Ectodermal cell (in vitro differentiated cells): ENCODE data around the gene GPC5. TPM values are rescaled to one million over a fixed set of nuclear protein-coding genes. Genes with fewer than 3 reads are reported as not detected.
"Not testable (repeated sequence)": the region's sequence is repeated elsewhere in the genome, so short reads cannot be mapped to it uniquely, and the experiment has no call there.

Experiments used
- H3K27ac ChIP-seq: 2 replicates; pipeline ENCODE4 v1.7.0; 2013; ENCODE audit warnings: mild to moderate bottlenecking, low read depth, low read length; ENCODE audit not compliant: insufficient read depth, poor library complexity, severe bottlenecking
- H3K27me3 ChIP-seq: 2 replicates; pipeline ENCODE4 v1.7.0; 2013; ENCODE audit warnings: mild to moderate bottlenecking, low read length; ENCODE audit not compliant: insufficient read depth, control insufficient read depth, poor library complexity, severe bottlenecking
- H3K36me3 ChIP-seq: one replicate; pipeline ENCODE4 v1.7.0; 2013; ENCODE audit warnings: low read length; ENCODE audit not compliant: control insufficient read depth, insufficient read depth
- H3K4me1 ChIP-seq: one replicate; pipeline ENCODE4 v1.7.0; 2013; ENCODE audit warnings: low read length; ENCODE audit not compliant: control insufficient read depth, insufficient read depth
- H3K4me3 ChIP-seq: 2 replicates; pipeline ENCODE4 v1.7.0; 2013; ENCODE audit warnings: low read depth, low read length, control low read depth; ENCODE audit not compliant: insufficient read depth
- H3K9me3 ChIP-seq: 2 replicates; pipeline ENCODE4 v1.7.0; 2013; ENCODE audit warnings: mild to moderate bottlenecking, low read length, moderate library complexity; ENCODE audit not compliant: control insufficient read depth
- WGBS, 2 experiments: methylation state at CpG; one replicate each; pipeline ENCODE4 v1.1.7; 2013; ENCODE audit warnings: missing lambda C conversion rate in 2 of 2; 5-methylcytosine and 5-hydroxymethylcytosine counted together
- polyA plus RNA-seq, 4 experiments: library from polyadenylated mRNA; stranded (reverse); fragments of 50-300 nt; gene quantifications; one replicate each; pipeline ENCODE4 v1.2.3, GENCODE V29; 2013

GPC5 gene
- 0.83 TPM for polyA plus RNA-seq (2013, experiment 1 of 4)
- 0.68 TPM for polyA plus RNA-seq (2013, experiment 2 of 4)
- polyA plus RNA-seq (2013, experiment 3 of 4): 0.75 TPM
- 0.89 TPM for polyA plus RNA-seq (2013, experiment 4 of 4)

DNA sequence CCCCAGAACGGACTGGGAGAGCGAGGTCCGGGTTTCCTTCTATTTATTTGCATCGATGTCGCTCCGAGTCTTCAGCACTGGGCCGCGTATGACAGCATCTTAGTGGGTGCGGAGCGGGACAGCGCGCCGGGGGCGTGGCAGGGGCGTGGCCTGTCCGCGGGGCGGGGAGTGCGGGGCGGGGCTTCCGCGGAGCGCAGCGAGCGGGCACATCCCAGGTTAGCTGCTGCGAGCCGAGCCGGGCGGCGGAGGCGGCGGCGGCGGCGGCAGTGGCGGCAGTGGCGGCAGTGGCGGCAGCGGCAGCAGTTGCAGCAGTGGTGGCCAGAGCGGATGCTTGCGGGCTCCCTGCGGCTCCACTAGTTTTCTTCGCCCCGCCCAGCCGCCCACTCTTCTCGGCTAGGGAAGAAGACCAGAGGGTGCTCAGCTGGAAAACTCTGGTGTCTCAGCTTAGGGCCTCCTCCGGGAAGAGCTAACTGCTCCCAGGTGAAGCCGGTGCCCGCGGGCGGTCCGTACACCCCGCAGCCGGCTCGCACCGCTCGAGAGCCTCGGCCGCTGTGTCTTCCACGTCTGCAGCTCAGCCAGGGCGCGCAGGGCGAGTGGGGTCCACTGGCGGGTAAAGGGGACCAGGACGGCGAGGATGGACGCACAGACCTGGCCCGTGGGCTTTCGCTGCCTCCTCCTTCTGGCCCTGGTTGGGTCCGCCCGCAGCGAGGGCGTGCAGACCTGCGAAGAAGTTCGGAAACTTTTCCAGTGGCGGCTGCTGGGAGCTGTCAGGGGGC is at the start of gene GPC5:
Gene GPC5 (plus strand): TSS at position 209 of the 776 bp plus-strand sequence.
- H3K4me3 ChIP-seq: peak within 1 kb of the TSS; percentile 63
- peaks cover 3% of the 10 kb centered on the region for H3K4me1 ChIP-seq
- no peak within 1 kb of the TSS for H3K27ac ChIP-seq
- H3K9me3 ChIP-seq: no peaks in the 10 kb centered on the region
- peaks cover 60% of the 10 kb centered on the region for H3K27me3 ChIP-seq
- 1% methylated on average over 76 of the region's 76 CpGs for WGBS, 2 experiments
- no peaks in the 10 kb centered on the region for H3K36me3 ChIP-seq

GRCh38 chr13:91348906-91349435 is 49.5 kb upstream of the GPC5 start:
- peaks cover 30% of the 10 kb centered on the region for H3K36me3 ChIP-seq
- 0 to 1% methylated on average over 45 of the region's 46 CpGs for WGBS, 2 experiments

DNA sequence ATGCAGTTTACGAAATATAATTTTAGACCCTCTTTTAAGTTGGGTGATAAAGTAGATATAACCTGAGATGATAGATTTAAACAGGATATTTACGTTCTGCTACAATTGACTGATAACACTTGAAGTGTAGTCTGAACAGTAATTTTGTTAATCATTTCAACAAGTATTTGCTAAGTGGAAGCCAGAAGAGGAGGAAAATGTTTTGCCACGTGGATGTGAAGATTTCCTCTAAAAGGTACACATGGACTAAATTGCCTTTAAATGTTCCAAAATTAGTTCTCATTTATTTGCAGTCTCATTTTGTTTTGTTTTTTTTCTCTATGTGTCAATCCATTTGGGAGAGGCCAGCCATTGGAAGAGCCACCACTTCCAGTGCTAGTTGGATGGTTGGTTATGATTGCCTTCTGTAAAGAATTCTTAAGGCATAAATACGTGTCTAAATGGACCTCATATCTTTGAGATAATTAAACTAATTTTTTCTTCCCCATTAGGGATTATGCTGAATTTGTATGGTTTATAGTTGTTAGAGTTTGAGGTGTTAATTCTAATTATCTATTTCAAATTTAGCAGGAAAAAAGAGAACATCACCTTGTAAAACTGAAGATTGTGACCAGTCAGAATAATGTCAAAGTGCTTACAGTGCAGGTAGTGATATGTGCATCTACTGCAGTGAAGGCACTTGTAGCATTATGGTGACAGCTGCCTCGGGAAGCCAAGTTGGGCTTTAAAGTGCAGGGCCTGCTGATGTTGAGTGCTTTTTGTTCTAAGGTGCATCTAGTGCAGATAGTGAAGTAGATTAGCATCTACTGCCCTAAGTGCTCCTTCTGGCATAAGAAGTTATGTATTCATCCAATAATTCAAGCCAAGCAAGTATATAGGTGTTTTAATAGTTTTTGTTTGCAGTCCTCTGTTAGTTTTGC is 48.2 kb upstream of the GPC5 start:
- peaks cover 43% of the 10 kb centered on the region for H3K36me3 ChIP-seq
- peak overlapping the region; percentile 74 for H3K4me3 ChIP-seq
- no peaks in the 10 kb centered on the region for H3K9me3 ChIP-seq
- no peak overlapping the region for H3K27ac ChIP-seq
- WGBS, 2 experiments: 38 to 46% methylated on average over 3 to 4 of the region's 5 CpGs
- peaks cover 23% of the 10 kb centered on the region for H3K4me1 ChIP-seq
- peaks cover 17% of the 10 kb centered on the region for H3K27me3 ChIP-seq

More at GRCh38 chr13:91348906-91349435, 49.5 kb upstream of the GPC5 start:
- Histone ChIP-seq H3K4me3 (peak overlapping the region; percentile 74), H3K9me3 (no peaks in the 10 kb centered on the region), H3K27me3 (peaks cover 17% of the 10 kb centered on the region), H3K4me1 (peaks cover 23% of the 10 kb centered on the region), H3K27ac (peak overlapping the region; percentile 95)

- peaks cover 23% of the 10 kb centered on the region for H3K4me1 ChIP-seq
- WGBS, 2 experiments: 89 to 92% methylated on average over 4 of the region's 5 CpGs
- H3K36me3 ChIP-seq: peaks cover 49% of the 10 kb centered on the region
- H3K9me3 ChIP-seq: no peaks in the 10 kb centered on the region
- no peak overlapping the region for H3K27ac ChIP-seq
- H3K4me3 ChIP-seq: peak overlapping the region; percentile 74
- H3K27me3 ChIP-seq: peaks cover 8% of the 10 kb centered on the region
These were observed 47.3 kb upstream of the GPC5 start for GRCh38 chr13:91351123-91351522.

- H3K36me3 ChIP-seq: peaks cover 49% of the 10 kb centered on the region
These were observed 46.4 kb upstream of the GPC5 start for GRCh38 chr13:91351980-91352379.

GRCh38 chr13:91352891-91353290 is 45.5 kb upstream of the GPC5 start:
- not testable (repeated sequence) for H3K4me3 ChIP-seq, H3K9me3 ChIP-seq, H3K27me3 ChIP-seq, H3K27ac ChIP-seq
- 93 to 96% methylated on average over 5 to 7 of the region's 7 CpGs for WGBS, 2 experiments
- peaks cover 20% of the 10 kb centered on the region for H3K4me1 ChIP-seq
- peaks cover 49% of the 10 kb centered on the region for H3K36me3 ChIP-seq

More at GRCh38 chr13:91351980-91352379, 46.4 kb upstream of the GPC5 start:
- H3K9me3 ChIP-seq: no peaks in the 10 kb centered on the region
- H3K4me1 ChIP-seq: peaks cover 20% of the 10 kb centered on the region
- H3K4me3 ChIP-seq: peak overlapping the region; percentile 74
- 71 to 100% methylated on average over 1 to 2 of the region's 2 CpGs for WGBS, 2 experiments
- no peak overlapping the region for H3K27ac ChIP-seq
- no peaks in the 10 kb centered on the region for H3K27me3 ChIP-seq

DNA sequence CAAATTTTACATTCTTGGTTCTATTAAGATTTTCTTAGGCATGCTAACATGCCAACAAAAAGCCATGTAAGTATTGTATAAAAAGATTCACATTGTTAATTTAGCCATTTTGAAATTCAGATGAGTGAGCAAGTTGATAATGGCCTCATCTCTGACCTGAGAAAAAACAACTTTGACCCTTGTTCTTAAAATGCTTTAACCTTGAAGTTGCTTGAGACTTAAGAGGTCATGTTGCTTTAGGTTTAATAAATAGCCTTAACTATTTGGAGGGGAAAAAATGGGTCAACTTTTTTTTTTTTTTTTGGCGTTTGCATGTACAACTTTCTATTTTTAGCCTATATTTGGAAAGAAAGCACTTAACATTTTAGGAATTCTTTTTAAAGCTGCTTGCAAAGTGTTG is 44.9 kb upstream of the GPC5 start:
- H3K9me3 ChIP-seq: no peaks in the 10 kb centered on the region
- peaks cover 49% of the 10 kb centered on the region for H3K36me3 ChIP-seq
- WGBS, 2 experiments: no CpG with 5 or more reads among the region's 1 CpG
- no peak overlapping the region for H3K4me3 ChIP-seq
- H3K27ac ChIP-seq: no peak overlapping the region
- H3K4me1 ChIP-seq: peaks cover 20% of the 10 kb centered on the region
- H3K27me3 ChIP-seq: no peaks in the 10 kb centered on the region

DNA sequence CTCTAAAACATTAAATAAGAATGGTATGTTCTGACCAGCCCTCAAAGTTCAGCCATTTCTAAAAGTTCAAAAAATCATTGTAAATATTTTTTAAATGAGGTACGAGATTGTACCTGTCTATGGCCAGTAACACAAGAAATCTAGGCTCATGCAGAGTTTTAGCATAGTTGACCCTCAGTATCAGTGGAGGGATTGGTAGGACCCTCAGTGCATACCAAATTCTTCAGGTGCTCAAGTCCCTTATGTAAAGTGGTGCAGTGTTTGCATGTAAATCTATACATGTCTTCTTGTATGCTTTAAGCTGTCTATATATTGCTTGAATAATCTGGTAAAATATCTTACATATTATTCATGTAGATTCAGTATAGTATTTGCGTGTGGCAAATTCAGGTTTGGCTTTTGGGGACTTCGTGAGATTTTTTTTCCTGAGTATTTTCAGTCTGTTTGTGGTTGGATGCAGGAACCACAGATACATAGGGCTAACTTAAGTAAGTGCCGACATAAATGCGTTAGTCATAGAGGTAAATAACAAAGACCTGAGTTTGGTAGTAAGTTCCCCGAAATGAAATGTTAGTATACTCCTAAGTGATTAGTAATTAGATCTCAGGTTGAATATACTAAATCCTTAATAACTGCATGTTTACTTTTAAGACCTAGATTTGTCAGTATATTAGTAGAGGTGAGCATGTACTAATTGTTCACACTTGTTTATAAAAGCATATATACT is 43.2 kb upstream of the GPC5 start:
- peak overlapping the region; percentile 45 for H3K27ac ChIP-seq
- H3K9me3 ChIP-seq: no peaks in the 10 kb centered on the region
- H3K4me3 ChIP-seq: no peak overlapping the region
- H3K4me1 ChIP-seq: peaks cover 20% of the 10 kb centered on the region
- 94 to 99% methylated on average over 5 to 6 of the region's 6 CpGs for WGBS, 2 experiments
- no peaks in the 10 kb centered on the region for H3K27me3 ChIP-seq
- H3K36me3 ChIP-seq: peaks cover 47% of the 10 kb centered on the region

DNA sequence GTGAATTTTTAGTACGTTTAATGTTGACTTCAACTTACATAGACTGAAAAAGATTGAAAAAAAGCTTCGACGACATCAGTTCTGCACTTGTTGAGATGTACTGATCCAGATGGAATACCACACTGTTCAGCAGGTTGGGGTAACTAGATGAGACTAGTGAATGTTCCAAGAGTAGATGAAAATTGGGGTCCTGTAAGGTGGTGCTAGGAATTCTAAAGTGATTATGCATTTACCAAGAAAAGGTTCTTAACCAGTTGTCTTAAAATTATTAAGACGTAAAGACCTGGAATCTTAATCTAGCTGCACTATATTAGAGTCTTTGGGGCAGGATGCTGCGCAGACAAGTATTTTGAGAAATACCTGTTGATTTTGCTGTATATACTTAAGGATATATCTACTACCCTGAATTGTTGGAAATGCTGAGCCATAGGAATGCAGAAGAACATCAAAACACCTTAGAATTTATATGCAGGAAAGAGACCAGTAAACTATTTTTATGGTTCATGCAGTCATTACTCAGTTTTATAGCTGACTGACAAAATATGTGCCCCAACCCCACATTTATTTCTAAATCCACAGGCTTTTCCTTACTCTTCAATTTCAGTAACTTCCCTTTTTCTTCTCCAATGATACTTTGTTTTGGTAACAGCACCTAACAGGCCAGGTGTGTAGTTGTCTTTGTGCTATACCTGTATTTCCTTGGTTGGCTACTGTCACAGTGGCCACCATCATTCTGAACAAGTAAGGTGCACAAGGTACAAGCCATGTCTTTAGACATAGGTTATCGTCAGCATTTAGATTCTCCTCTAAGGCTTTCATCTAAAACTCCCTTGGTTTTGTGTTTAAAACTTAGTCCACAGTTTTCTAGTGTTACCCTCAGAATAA is 42.4 kb upstream of the GPC5 start:
- no peaks in the 10 kb centered on the region for H3K27me3 ChIP-seq
- 91 to 97% methylated on average over 5 to 6 of the region's 6 CpGs for WGBS, 2 experiments
- H3K4me3 ChIP-seq: no peak overlapping the region
- H3K9me3 ChIP-seq: no peaks in the 10 kb centered on the region
- no peak overlapping the region for H3K27ac ChIP-seq
- H3K36me3 ChIP-seq: peaks cover 39% of the 10 kb centered on the region
- H3K4me1 ChIP-seq: peaks cover 15% of the 10 kb centered on the region
